ENCODE measurements around the gene SEL1L. TPM values are rescaled to one million over a fixed set of nuclear protein-coding genes. Genes with fewer than 3 reads are reported as not detected.

The SEL1L gene
- total and polyA plus RNA-seq, 4 experiments from 2014 or later: 18.4 to 65.7 (median 47.9) TPM

- H3K27me3 Mint-ChIP-seq: peaks cover 1 to 3% of the 10 kb centered on the region in 2 donors
- POLR2A ChIA-PET (ENCODE audit: partially characterized antibody): no interaction called here
Measured at GRCh38 chr14:81561084-81561775, 27.6 kb upstream of the SEL1L start.

GRCh38 chr14:81559385-81559784 is 25.7 kb upstream of the SEL1L start:
- POLR2A ChIA-PET (ENCODE audit: partially characterized antibody): no interaction called here

More at GRCh38 chr14:81561084-81561775, 27.6 kb upstream of the SEL1L start:
- no peak overlapping the region for H3K4me3 Mint-ChIP-seq
- H3K27me3 ChIP-seq (ENCODE audit: insufficient read depth, low read length): no peaks in the 10 kb centered on the region
- H3K9me3 ChIP-seq (ENCODE audit: control insufficient read depth in 1 of 2, low read length in 2 of 2): no peaks in the 10 kb centered on the region
- intact Hi-C loops (cut with micrococcal nuclease): no loop called here
- peak overlapping the region in 2 of 7 donors; percentile 3 to 66 for H3K27ac Mint-ChIP-seq
- H3K9me3 Mint-ChIP-seq: no peaks in the 10 kb centered on the region
- no peak overlapping the region for H3K27ac ChIP-seq (ENCODE audit: low read depth, low read length)
- no peaks in the 10 kb centered on the region for H3K36me3 ChIP-seq (ENCODE audit: insufficient read depth, low read length)
- CTCF ChIA-PET (ENCODE audit: partially characterized antibody): no interaction called here
- H3K4me1 ChIP-seq (ENCODE audit: insufficient read depth, low read length): no peaks in the 10 kb centered on the region
- H3K36me3 Mint-ChIP-seq: no peaks in the 10 kb centered on the region
- DNase-seq: no peak
- H3K4me3 ChIP-seq (ENCODE audit: low read length in 2 of 2): no peak overlapping the region
- no peaks in the 10 kb centered on the region for H3K4me1 Mint-ChIP-seq

GRCh38 chr14:81557146-81557545 is 23.5 kb upstream of the SEL1L start:
- Histone ChIP-seq H3K4me3 (ENCODE audit: low read length in 2 of 2) (no peak overlapping the region), H3K27ac (ENCODE audit: low read depth, low read length) (no peak overlapping the region), H3K9me3 (ENCODE audit: control insufficient read depth in 1 of 2, low read length in 2 of 2) (no peaks in the 10 kb centered on the region), H3K36me3 (ENCODE audit: insufficient read depth, low read length) (no peaks in the 10 kb centered on the region), H3K27me3 (ENCODE audit: insufficient read depth, low read length) (no peaks in the 10 kb centered on the region), H3K4me1 (ENCODE audit: insufficient read depth, low read length) (no peaks in the 10 kb centered on the region)
- POLR2A ChIA-PET (ENCODE audit: partially characterized antibody): no interaction called here
- Mint-ChIP-seq H3K9me3 (peaks cover 0 to 2% (median 0%) of the 10 kb centered on the region in 8 donors), H3K27ac (no peak overlapping the region), H3K4me3 (no peak overlapping the region), H3K36me3 (no peaks in the 10 kb centered on the region), H3K4me1 (no peaks in the 10 kb centered on the region), H3K27me3 (peaks cover 0 to 3% of the 10 kb centered on the region in 2 donors)
- intact Hi-C loops (cut with micrococcal nuclease): no loop called here
- DNase-seq: no peak
- CTCF ChIA-PET (ENCODE audit: partially characterized antibody): no interaction called here

More at GRCh38 chr14:81559385-81559784, 25.7 kb upstream of the SEL1L start:
- no peak overlapping the region for H3K27ac ChIP-seq (ENCODE audit: low read depth, low read length)
- CTCF ChIA-PET (ENCODE audit: partially characterized antibody): no interaction called here
- intact Hi-C loops (cut with micrococcal nuclease): no loop called here
- H3K9me3 ChIP-seq (ENCODE audit: control insufficient read depth in 1 of 2, low read length in 2 of 2): no peaks in the 10 kb centered on the region
- H3K36me3 ChIP-seq (ENCODE audit: insufficient read depth, low read length): no peaks in the 10 kb centered on the region
- Mint-ChIP-seq H3K4me3 (no peak overlapping the region), H3K4me1 (no peaks in the 10 kb centered on the region), H3K27ac (no peak overlapping the region), H3K36me3 (no peaks in the 10 kb centered on the region), H3K27me3 (peaks cover 1 to 3% of the 10 kb centered on the region in 2 donors), H3K9me3 (no peaks in the 10 kb centered on the region)
- no peak overlapping the region for H3K4me3 ChIP-seq (ENCODE audit: low read length in 2 of 2)
- no peaks in the 10 kb centered on the region for H3K4me1 ChIP-seq (ENCODE audit: insufficient read depth, low read length)
- no peaks in the 10 kb centered on the region for H3K27me3 ChIP-seq (ENCODE audit: insufficient read depth, low read length)
- DNase-seq: no peak

DNA sequence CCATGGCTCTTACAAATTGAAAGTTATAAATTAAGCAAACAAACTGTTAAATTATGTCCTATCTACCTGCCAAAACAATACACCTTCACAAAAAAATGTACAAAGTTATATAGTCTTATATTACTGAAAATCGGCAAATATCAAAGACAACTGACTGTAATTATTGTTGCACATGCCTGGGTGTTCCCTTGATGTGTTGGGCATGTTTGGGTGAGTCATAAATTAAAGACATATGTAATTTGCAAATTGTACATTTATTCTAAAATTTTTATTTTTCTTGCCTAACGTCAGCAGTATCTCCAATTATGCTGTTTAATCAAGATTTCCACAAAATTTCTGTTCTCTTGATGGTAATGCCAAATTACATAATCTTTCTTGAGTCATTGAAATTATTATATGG is 22.0 kb upstream of the SEL1L start:
- Mint-ChIP-seq H3K27me3 (no peaks in the 10 kb centered on the region), H3K36me3 (no peaks in the 10 kb centered on the region), H3K27ac (no peak overlapping the region), H3K4me3 (no peak overlapping the region), H3K9me3 (peaks cover 0 to 2% (median 0%) of the 10 kb centered on the region in 8 donors), H3K4me1 (no peaks in the 10 kb centered on the region)
- Histone ChIP-seq H3K27ac (ENCODE audit: low read depth, low read length) (no peak overlapping the region), H3K9me3 (ENCODE audit: control insufficient read depth in 1 of 2, low read length in 2 of 2) (no peaks in the 10 kb centered on the region), H3K4me1 (ENCODE audit: insufficient read depth, low read length) (no peaks in the 10 kb centered on the region), H3K4me3 (ENCODE audit: low read length in 2 of 2) (no peak overlapping the region), H3K36me3 (ENCODE audit: insufficient read depth, low read length) (no peaks in the 10 kb centered on the region), H3K27me3 (ENCODE audit: insufficient read depth, low read length) (no peaks in the 10 kb centered on the region)
- ChIA-PET CTCF (ENCODE audit: partially characterized antibody) (no interaction called here), POLR2A (ENCODE audit: partially characterized antibody) (no interaction called here)
- intact Hi-C loops (cut with micrococcal nuclease): no loop called here
- DNase-seq: no peak

DNA sequence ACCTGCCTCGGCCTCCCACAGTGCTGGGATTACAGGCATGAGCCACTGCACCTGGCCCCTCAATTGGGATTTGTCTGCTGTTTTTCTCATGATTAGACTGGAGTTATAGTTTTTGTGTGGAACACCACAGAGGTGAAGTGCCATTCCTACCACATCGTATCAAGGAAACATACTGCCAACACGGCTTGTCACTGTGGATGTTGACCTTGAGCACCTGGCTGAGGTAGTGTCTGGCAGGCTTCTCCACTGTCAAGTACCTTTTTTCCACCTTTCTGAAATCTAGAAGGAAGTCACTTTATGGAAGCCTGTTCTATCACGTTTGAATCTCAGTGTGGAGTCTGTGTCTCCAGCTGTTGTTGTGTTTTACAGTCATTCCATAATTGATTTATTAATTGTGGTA is 21.4 kb upstream of the SEL1L start:
- no peaks in the 10 kb centered on the region for H3K36me3 Mint-ChIP-seq
- ChIA-PET POLR2A (ENCODE audit: partially characterized antibody) (no interaction called here), CTCF (ENCODE audit: partially characterized antibody) (no interaction called here)
- H3K4me1 Mint-ChIP-seq: peaks cover 0 to 4% (median 2%) of the 10 kb centered on the region in 4 donors
- Histone ChIP-seq H3K36me3 (ENCODE audit: insufficient read depth, low read length) (no peaks in the 10 kb centered on the region), H3K4me1 (ENCODE audit: insufficient read depth, low read length) (no peaks in the 10 kb centered on the region), H3K4me3 (ENCODE audit: low read length in 2 of 2) (no peak overlapping the region), H3K9me3 (ENCODE audit: control insufficient read depth in 1 of 2, low read length in 2 of 2) (no peaks in the 10 kb centered on the region), H3K27ac (ENCODE audit: low read depth, low read length) (no peak overlapping the region), H3K27me3 (ENCODE audit: insufficient read depth, low read length) (no peaks in the 10 kb centered on the region)
- no peak overlapping the region for H3K27ac Mint-ChIP-seq
- H3K27me3 Mint-ChIP-seq: no peaks in the 10 kb centered on the region
- H3K9me3 Mint-ChIP-seq: peaks cover 0 to 2% (median 0%) of the 10 kb centered on the region in 8 donors
- intact Hi-C loops (cut with micrococcal nuclease): no loop called here
- no peak for DNase-seq
- no peak overlapping the region for H3K4me3 Mint-ChIP-seq

DNA sequence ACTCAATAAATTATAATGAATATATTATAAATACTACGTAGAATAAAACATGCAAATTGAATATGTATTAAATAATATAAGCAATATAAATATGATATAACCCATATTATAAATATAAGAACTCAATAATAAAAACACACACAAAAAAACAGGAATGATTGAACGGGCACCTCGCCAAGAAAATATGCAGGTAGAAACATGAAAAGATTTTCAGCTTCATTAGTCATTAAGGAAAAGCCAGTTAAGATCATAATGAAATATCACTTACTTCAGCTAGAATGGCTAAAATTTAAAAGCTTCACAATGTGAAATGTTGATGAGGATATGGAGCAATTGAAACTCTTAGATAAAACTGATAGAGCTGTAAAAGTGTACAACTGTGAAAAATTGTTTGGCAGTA is 17.8 kb upstream of the SEL1L start:
- H3K27me3 ChIP-seq (ENCODE audit: insufficient read depth, low read length): no peaks in the 10 kb centered on the region
- no peaks in the 10 kb centered on the region for H3K36me3 ChIP-seq (ENCODE audit: insufficient read depth, low read length)
- Mint-ChIP-seq H3K4me3 (no peak overlapping the region), H3K4me1 (peaks cover 7 to 15% (median 9%) of the 10 kb centered on the region in 4 donors), H3K9me3 (peaks cover 0 to 5% (median 0%) of the 10 kb centered on the region in 8 donors), H3K36me3 (no peaks in the 10 kb centered on the region), H3K27me3 (no peaks in the 10 kb centered on the region), H3K27ac (no peak overlapping the region)
- intact Hi-C loops (cut with micrococcal nuclease): no loop called here
- no peaks in the 10 kb centered on the region for H3K4me1 ChIP-seq (ENCODE audit: insufficient read depth, low read length)
- CTCF ChIA-PET (ENCODE audit: partially characterized antibody): no interaction called here
- no peak for DNase-seq
- POLR2A ChIA-PET (ENCODE audit: partially characterized antibody): no interaction called here
- no peak overlapping the region for H3K4me3 ChIP-seq (ENCODE audit: low read length in 2 of 2)
- H3K9me3 ChIP-seq (ENCODE audit: control insufficient read depth in 1 of 2, low read length in 2 of 2): no peaks in the 10 kb centered on the region
- no peak overlapping the region for H3K27ac ChIP-seq (ENCODE audit: low read depth, low read length)

DNA sequence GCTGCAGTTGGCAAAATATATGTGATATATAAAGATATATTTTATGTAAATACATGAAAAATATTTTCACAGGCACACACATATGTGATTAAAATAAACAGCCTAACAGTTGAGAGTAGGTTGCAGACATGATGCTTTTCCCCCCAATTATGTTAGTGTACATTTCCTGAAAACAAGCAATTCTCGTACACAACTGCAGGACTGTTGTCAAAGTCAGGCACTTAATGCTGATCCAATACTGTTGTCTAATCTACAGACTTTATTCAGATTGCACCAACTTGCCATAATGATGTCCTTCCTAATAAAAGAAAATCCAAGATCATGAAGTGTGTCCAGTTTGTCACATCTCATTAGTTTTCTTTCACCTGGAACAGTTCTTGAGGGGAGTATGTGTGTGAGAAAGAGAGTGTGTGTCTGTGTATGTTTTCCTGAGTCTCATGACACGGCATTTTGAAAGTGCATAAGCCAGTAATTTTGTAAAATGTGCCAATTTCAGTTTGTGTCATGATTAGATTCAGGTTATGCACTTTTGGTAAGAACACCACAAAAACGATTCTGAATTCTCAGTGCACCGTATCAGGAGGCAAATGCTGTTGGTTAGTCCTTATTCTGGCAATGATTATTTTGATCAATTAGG is 16.5 kb upstream of the SEL1L start:
- Mint-ChIP-seq H3K4me1 (peaks cover 7 to 15% (median 9%) of the 10 kb centered on the region in 4 donors), H3K27me3 (no peaks in the 10 kb centered on the region), H3K4me3 (no peak overlapping the region), H3K36me3 (no peaks in the 10 kb centered on the region), H3K9me3 (peaks cover 0 to 5% (median 0%) of the 10 kb centered on the region in 8 donors), H3K27ac (peak overlapping the region in 1 of 7 donors; percentile 41)
- intact Hi-C loops (cut with micrococcal nuclease): no loop called here
- CTCF ChIA-PET (ENCODE audit: partially characterized antibody): no interaction called here
- no peak overlapping the region for H3K4me3 ChIP-seq (ENCODE audit: low read length in 2 of 2)
- H3K4me1 ChIP-seq (ENCODE audit: insufficient read depth, low read length): no peaks in the 10 kb centered on the region
- H3K9me3 ChIP-seq (ENCODE audit: control insufficient read depth in 1 of 2, low read length in 2 of 2): no peaks in the 10 kb centered on the region
- no peak overlapping the region for H3K27ac ChIP-seq (ENCODE audit: low read depth, low read length)
- DNase-seq: no peak
- H3K36me3 ChIP-seq (ENCODE audit: insufficient read depth, low read length): no peaks in the 10 kb centered on the region
- H3K27me3 ChIP-seq (ENCODE audit: insufficient read depth, low read length): no peaks in the 10 kb centered on the region
- POLR2A ChIA-PET (ENCODE audit: partially characterized antibody): no interaction called here

All from CD4-positive, alpha-beta memory T cell (primary cell).